Stomach (tissue), 9 donors: ENCODE results near the gene TXLNA. TPM values are rescaled to one million over a fixed set of nuclear protein-coding genes. Genes with fewer than 3 reads are reported as not detected.

Experiments
- DNase-seq, 2 donors: peaks; one replicate each; pipeline versions ENCODE4 v3.0.0 to v3.0.0-alpha.2; 2013 to 2019
- H3K27ac ChIP-seq, 5 donors: fragments of 200-600 bp in 4 of 5; sonication (generic) in 4 of 5; one replicate each; pipeline ENCODE4 v1.5.1; 2013 to 2019; ENCODE audit warnings: mild to moderate bottlenecking in 1 of 5, moderate library complexity in 1 of 5
- H3K27me3 ChIP-seq, 3 donors: fragments of 200-600 bp; sonication (generic); one replicate each; pipeline ENCODE4 v1.5.1; 2017 to 2019; ENCODE audit warnings: mixed run types in 1 of 3
- H3K36me3 ChIP-seq, 4 donors: fragments of 200-600 bp; sonication (generic); 1 replicate in 3 of 4; 2 replicates in 1 of 4; pipeline ENCODE4 v1.5.1; 2016 to 2019
- H3K4me1 ChIP-seq, 4 donors: fragments of 200-600 bp; sonication (generic); one replicate each; pipeline ENCODE4 v1.5.1; 2016 to 2019
- H3K4me3 ChIP-seq, 4 donors: fragments of 200-600 bp; sonication (generic) in 3 of 4; one replicate each; pipeline ENCODE4 v1.5.1; 2016 to 2019; ENCODE audit warnings: mild to moderate bottlenecking in 1 of 4
- H3K9me3 ChIP-seq, 4 donors: fragments of 200-600 bp; sonication (generic); one replicate each; pipeline ENCODE4 v1.5.1; 2016 to 2019
- EP300 ChIP-seq: sonication (generic); formaldehyde crosslinking; IDR thresholded peaks from one replicate; pipeline ENCODE4 v1.6.1; 2017; ENCODE audit warnings: antibody characterized with exemption
- POLR2A ChIP-seq, 4 donors: fragments of 450-650 bp; IDR thresholded peaks; one replicate each; pipeline ENCODE4 v1.6.1; 2016; ENCODE audit warnings: antibody characterized with exemption in 4 of 4, control low read depth in 2 of 4, mild to moderate bottlenecking in 1 of 4, moderate library complexity in 1 of 4
- POLR2AphosphoS5 ChIP-seq, 3 donors: sonication (generic); formaldehyde crosslinking; IDR thresholded peaks; one replicate each; pipeline ENCODE4 v1.6.1; 2016; ENCODE audit warnings: antibody characterized with exemption in 3 of 3
- WGBS, 5 donors: extraction: QIAGEN DNeasy Blood & Tissue Kit in 3 of 5; methylation state at CpG; one replicate each; pipeline versions ENCODE4 v1.1.5 to v1.1.7; 2013 to 2018; 5-methylcytosine and 5-hydroxymethylcytosine counted together
- intact Hi-C: fragments of 100-400 bp; cut with DNase I; formaldehyde crosslinking; loops from one replicate; pipeline ENCODE4 v1.15.1; 2023; ENCODE audit warnings: low total_unique reads
- polyA plus RNA-seq, 3 donors: library from polyadenylated mRNA; stranded (reverse); fragments of 200-250 nt; gene quantifications; one replicate each; pipeline ENCODE4 v1.2.3, GENCODE V29; 2013
- total RNA-seq, 5 donors: library from RNA; depleted of rRNA; stranded (reverse); fragments of >200 nt; gene quantifications; one replicate each; pipeline versions ENCODE4 v1.1.0 to v1.2.3, GENCODE V29; 2014 to 2016
- TF ChIP-seq, protein P1 (sequence below), 7 experiments: fragments of 450-650 bp in 4 of 7; fragments of 200-600 bp in 3 of 7; sonication (generic) in 3 of 7; IDR thresholded peaks; one replicate each; pipeline ENCODE4 v1.5.1; 2016 to 2019; ENCODE audit warnings: antibody characterized with exemption in 7 of 7, control low read depth in 2 of 7, mild to moderate bottlenecking in 1 of 7
- donor health status: healthy with polysubstance abuse.
- donor health status: Bipolar disorder and iron deficiency.
- donor health status: healthy.

TXLNA gene
- total and polyA plus RNA-seq, 8 donors = 9.8 to 48.1 (median 24.1) TPM

DNA sequence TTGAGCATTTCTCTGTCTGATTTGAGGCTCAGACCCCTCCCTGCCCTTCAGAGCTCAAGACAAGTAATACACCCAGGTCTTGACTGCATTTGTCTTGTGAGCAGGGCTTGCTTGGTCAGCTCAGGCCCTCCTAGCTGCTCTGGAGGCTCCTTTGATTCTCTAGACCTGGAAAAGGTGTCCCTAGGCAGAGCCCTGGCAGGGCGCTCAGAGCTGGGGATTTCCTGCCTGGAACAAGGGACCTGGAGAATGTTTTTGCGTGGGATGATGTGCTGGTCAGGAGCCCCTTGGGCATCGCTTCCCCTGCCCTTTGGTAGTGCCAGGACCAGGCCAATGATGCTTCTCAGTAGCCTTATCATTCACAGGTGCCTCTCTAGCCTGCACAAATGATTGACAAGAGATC is 16.1 kb downstream of the TXLNA start:
- H3K36me3 ChIP-seq = peaks cover 60 to 82% (median 78%) of the 10 kb centered on the region in 4 donors

DNA sequence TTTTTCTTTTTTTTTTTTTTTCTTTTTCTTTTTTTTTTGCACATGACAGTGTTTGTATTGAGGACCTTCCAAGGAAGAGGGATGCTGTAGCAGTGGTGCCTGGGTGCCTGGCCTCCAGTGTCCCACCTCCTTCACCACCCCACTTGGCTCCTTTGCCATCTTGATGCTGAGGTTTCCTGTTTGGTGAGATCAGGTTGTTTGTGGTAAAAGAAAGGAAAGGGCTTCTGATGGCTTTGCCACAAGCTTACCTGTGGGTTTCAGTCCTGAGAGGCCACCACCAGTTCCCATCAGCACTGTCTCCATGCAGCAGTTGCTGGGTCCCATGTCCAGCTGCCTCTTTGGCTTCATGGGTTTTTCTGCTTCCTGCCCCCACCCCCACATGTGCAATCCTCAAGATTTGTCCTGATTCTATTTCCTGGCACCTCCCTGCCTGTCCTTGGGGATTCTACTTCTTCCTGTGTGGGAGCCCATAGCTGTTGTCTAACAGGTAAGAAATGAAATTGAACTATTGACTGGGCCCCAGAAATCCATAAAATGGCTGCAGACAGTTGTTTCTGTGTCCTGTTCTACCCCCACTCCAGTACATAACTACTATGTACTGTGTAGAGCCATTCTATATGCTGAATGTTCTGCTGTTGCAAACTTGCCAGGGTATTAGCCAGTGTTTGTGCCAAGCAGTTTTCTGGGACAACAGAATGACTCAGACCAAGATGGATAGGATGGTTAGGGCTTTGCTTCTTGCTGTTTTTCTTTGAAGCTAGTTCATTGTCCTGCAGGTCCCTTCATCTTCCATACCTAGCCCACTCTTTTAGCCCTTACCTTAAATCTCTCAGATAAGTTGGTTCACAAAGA is 16.7 kb downstream of the TXLNA start:
- H3K9me3 ChIP-seq = no peaks in the 10 kb centered on the region
- H3K36me3 ChIP-seq = peaks cover 53 to 75% (median 71%) of the 10 kb centered on the region in 4 donors
- H3K4me1 ChIP-seq = peaks cover 17 to 39% (median 26%) of the 10 kb centered on the region in 4 donors
- H3K27ac ChIP-seq = peak overlapping the region in 1 of 5 donors; percentile 8
- H3K4me3 ChIP-seq = no peak overlapping the region
- no peak for DNase-seq
- no peaks in the 10 kb centered on the region for H3K27me3 ChIP-seq
- intact Hi-C loops = no loop called here
- TF ChIP-seq, protein P1, sequence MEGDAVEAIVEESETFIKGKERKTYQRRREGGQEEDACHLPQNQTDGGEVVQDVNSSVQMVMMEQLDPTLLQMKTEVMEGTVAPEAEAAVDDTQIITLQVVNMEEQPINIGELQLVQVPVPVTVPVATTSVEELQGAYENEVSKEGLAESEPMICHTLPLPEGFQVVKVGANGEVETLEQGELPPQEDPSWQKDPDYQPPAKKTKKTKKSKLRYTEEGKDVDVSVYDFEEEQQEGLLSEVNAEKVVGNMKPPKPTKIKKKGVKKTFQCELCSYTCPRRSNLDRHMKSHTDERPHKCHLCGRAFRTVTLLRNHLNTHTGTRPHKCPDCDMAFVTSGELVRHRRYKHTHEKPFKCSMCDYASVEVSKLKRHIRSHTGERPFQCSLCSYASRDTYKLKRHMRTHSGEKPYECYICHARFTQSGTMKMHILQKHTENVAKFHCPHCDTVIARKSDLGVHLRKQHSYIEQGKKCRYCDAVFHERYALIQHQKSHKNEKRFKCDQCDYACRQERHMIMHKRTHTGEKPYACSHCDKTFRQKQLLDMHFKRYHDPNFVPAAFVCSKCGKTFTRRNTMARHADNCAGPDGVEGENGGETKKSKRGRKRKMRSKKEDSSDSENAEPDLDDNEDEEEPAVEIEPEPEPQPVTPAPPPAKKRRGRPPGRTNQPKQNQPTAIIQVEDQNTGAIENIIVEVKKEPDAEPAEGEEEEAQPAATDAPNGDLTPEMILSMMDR (IDR thresholded peaks at IDR 0.05) = no peak

More for the DNA sequence above, 16.1 kb downstream of the TXLNA start:
- H3K4me1 ChIP-seq = peaks cover 11 to 33% (median 21%) of the 10 kb centered on the region in 4 donors
- intact Hi-C loops = no loop called here
- H3K27ac ChIP-seq = no peak overlapping the region
- H3K4me3 ChIP-seq = no peak overlapping the region
- H3K27me3 ChIP-seq = no peaks in the 10 kb centered on the region
- H3K9me3 ChIP-seq = no peaks in the 10 kb centered on the region
- 87 to 94% (median 87%) methylated on average over 3 of the region's 3 CpGs for WGBS, 5 donors
- DNase-seq = no peak
- TF ChIP-seq POLR2A (IDR thresholded peaks at IDR 0.05) (no peak), POLR2AphosphoS5 (IDR thresholded peaks at IDR 0.05) (no peak), EP300 (no peak)
- TF ChIP-seq, protein P1 (IDR thresholded peaks at IDR 0.05) = no peak

DNA sequence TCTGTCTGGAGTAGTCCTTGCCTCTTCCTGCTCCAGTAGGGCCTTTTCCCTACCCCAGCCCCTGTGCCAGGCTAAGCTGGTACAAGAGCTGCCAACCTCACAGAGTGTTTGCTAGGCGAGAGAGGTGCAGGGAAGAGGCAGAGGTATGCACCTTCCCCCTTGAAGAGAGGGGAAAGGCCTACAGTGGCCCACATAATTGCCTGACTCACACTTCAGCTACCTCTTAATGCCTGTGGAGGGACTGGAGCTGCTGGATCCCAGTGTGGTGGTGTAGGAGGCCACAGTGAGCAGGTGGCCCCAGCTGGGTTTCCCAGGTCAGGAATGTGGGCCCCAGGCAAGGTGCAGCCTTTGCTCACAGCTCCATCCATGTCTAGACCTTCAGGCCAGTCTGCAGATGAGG is 17.6 kb downstream of the TXLNA start:
- peak overlapping the region in 1 of 5 donors; percentile 8 for H3K27ac ChIP-seq
- no peak for DNase-seq
- intact Hi-C loops = no loop called here
- no peak for TF ChIP-seq POLR2AphosphoS5 (IDR thresholded peaks at IDR 0.05)
- no peak for TF ChIP-seq EP300
- no peak for TF ChIP-seq POLR2A (IDR thresholded peaks at IDR 0.05)
- H3K4me1 ChIP-seq = peaks cover 26 to 48% (median 35%) of the 10 kb centered on the region in 4 donors
- H3K36me3 ChIP-seq = peaks cover 44 to 67% (median 62%) of the 10 kb centered on the region in 4 donors
- no peak overlapping the region for H3K4me3 ChIP-seq
- WGBS, 5 donors = 54 to 91% (median 87%) methylated on average over 1 of the region's 1 CpG
- no peaks in the 10 kb centered on the region for H3K9me3 ChIP-seq
- no peaks in the 10 kb centered on the region for H3K27me3 ChIP-seq

DNA sequence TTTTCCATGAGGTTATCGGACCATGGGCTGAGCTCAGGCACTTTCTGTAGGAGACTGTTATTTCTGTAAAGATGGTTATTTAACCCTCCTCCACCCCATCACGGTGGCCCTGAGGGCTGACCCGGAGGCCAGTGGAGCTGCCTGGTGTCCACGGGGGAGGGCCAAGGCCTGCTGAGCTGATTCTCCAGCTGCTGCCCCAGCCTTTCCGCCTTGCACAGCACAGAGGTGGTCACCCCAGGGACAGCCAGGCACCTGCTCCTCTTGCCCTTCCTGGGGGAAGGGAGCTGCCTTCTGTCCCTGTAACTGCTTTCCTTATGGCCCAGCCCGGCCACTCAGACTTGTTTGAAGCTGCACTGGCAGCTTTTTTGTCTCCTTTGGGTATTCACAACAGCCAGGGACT is 18.4 kb downstream of the TXLNA start:
- Histone ChIP-seq H3K4me3 (no peak overlapping the region), H3K4me1 (peaks cover 26 to 51% (median 36%) of the 10 kb centered on the region in 4 donors), H3K27ac (peak overlapping the region in 1 of 5 donors; percentile 37), H3K36me3 (peaks cover 37 to 59% (median 55%) of the 10 kb centered on the region in 4 donors), H3K27me3 (no peaks in the 10 kb centered on the region), H3K9me3 (no peaks in the 10 kb centered on the region)
- WGBS, 5 donors = 58 to 77% (median 69%) methylated on average over 5 to 6 of the region's 6 CpGs
- no peak for DNase-seq
- TF ChIP-seq EP300 (no peak), POLR2A (IDR thresholded peaks at IDR 0.05) (no peak), POLR2AphosphoS5 (IDR thresholded peaks at IDR 0.05) (no peak)
- TF ChIP-seq, protein P1 (IDR thresholded peaks at IDR 0.05) = no peak
- intact Hi-C loops = no loop called here
